Astrocyte (in vitro differentiated cells and primary cell): Measurements from ENCODE around the gene ABCA4. TPM values are rescaled to one million over a fixed set of nuclear protein-coding genes. Genes with fewer than 3 reads are reported as not detected.

ENCODE experiments used
- DNase-seq: peaks from one replicate; pipeline ENCODE4 v3.0.0-alpha.2; 2010; ENCODE audit warnings: low read depth
- FAIRE-seq: peaks from 2 replicates; lab custom pipeline; 2011; peaks lifted over from hg19 to GRCh38; lab: Jason Lieb, UNC
- H2AFZ ChIP-seq: 2 replicates; pipeline ENCODE4 v1.6.0; 2012; ENCODE audit warnings: low read depth, low read length, inconsistent platforms
- H3K27ac ChIP-seq: 2 replicates; pipeline ENCODE4 v1.5.1; 2011; ENCODE audit warnings: low read depth, low read length, inconsistent platforms
- H3K27me3 ChIP-seq: 2 replicates; pipeline ENCODE4 v1.6.0; 2011; ENCODE audit warnings: low read length, inconsistent platforms; ENCODE audit not compliant: insufficient read depth
- H3K36me3 ChIP-seq: 2 replicates; pipeline ENCODE4 v1.5.1; 2011; ENCODE audit warnings: low read length, inconsistent platforms; ENCODE audit not compliant: insufficient read depth
- H3K4me1 ChIP-seq: 2 replicates; pipeline ENCODE4 v1.5.1; 2011; ENCODE audit warnings: low read length, inconsistent platforms; ENCODE audit not compliant: insufficient read depth
- H3K4me2 ChIP-seq: 2 replicates; pipeline ENCODE4 v1.6.0; 2012; ENCODE audit warnings: low read length, inconsistent platforms
- H3K4me3 ChIP-seq: 2 replicates; pipeline ENCODE4 v1.5.1; 2011; ENCODE audit warnings: low read depth, mild to moderate bottlenecking, low read length, inconsistent platforms; ENCODE audit not compliant: insufficient read depth
- H3K79me2 ChIP-seq: 2 replicates; pipeline ENCODE4 v1.6.0; 2012; ENCODE audit warnings: mild to moderate bottlenecking, low read length, inconsistent platforms; ENCODE audit not compliant: insufficient read depth
- H3K9ac ChIP-seq: 2 replicates; pipeline ENCODE4 v1.6.0; 2012; ENCODE audit warnings: mild to moderate bottlenecking, low read length, inconsistent platforms
- H3K9me3 ChIP-seq: 2 replicates; pipeline ENCODE4 v1.5.1; 2012; ENCODE audit warnings: low read depth, mild to moderate bottlenecking, low read length, inconsistent platforms; ENCODE audit not compliant: insufficient read depth
- H4K20me1 ChIP-seq: 2 replicates; pipeline ENCODE4 v1.6.0; 2012; ENCODE audit warnings: low read length, inconsistent platforms; ENCODE audit not compliant: insufficient read depth
- H3K27ac Mint-ChIP-seq: one replicate; pipeline ENCODE4 v1.8.0; 2021; ENCODE audit warnings: mild to moderate bottlenecking, mixed read lengths; ENCODE audit not compliant: unreplicated experiment
- H3K27me3 Mint-ChIP-seq: one replicate; pipeline ENCODE4 v1.8.0; 2021; ENCODE audit warnings: low read depth, mixed read lengths; ENCODE audit not compliant: unreplicated experiment
- H3K36me3 Mint-ChIP-seq: one replicate; pipeline ENCODE4 v1.8.0; 2021; ENCODE audit warnings: low read depth, mixed read lengths; ENCODE audit not compliant: unreplicated experiment
- H3K4me1 Mint-ChIP-seq: one replicate; pipeline ENCODE4 v1.8.0; 2021; ENCODE audit warnings: low read depth, mixed read lengths; ENCODE audit not compliant: unreplicated experiment
- H3K4me3 Mint-ChIP-seq: one replicate; pipeline ENCODE4 v1.8.0; 2021; ENCODE audit warnings: mild to moderate bottlenecking, moderate library complexity, mixed read lengths; ENCODE audit not compliant: unreplicated experiment
- H3K9me3 Mint-ChIP-seq: one replicate; pipeline ENCODE4 v1.8.0; 2021; ENCODE audit warnings: mild to moderate bottlenecking, mixed read lengths; ENCODE audit not compliant: unreplicated experiment
- CTCF ChIP-seq: IDR thresholded peaks from 2 replicates; pipeline ENCODE4 v1.5.1; 2011; ENCODE audit warnings: low read depth, mild to moderate bottlenecking, inconsistent platforms, low read length, moderate library complexity; ENCODE audit not compliant: insufficient read depth
- EZH2 ChIP-seq: IDR thresholded peaks from 2 replicates; pipeline ENCODE4 v1.6.1; 2012; ENCODE audit warnings: mild to moderate bottlenecking, low read length, inconsistent platforms; ENCODE audit not compliant: insufficient read depth
- total RNA-seq: library from RNA; stranded (reverse); gene quantifications from 2 replicates; pipeline ENCODE4 v1.2.1, GENCODE V29; 2021

The ABCA4 gene
- total RNA-seq, 1 donor from 2014 or later, result 0.20 TPM

GRCh38 chr1:94146273-94146672 is 25.3 kb upstream of the ABCA4 start:
- Mint-ChIP-seq H3K27ac (no peak overlapping the region), H3K27me3 (no peaks in the 10 kb centered on the region), H3K36me3 (no peaks in the 10 kb centered on the region), H3K9me3 (no peaks in the 10 kb centered on the region), H3K4me1 (peaks cover 13% of the 10 kb centered on the region), H3K4me3 (no peak overlapping the region)
- Histone ChIP-seq H4K20me1 (no peaks in the 10 kb centered on the region), H3K27ac (no peak overlapping the region), H3K4me3 (no peak overlapping the region), H3K4me2 (no peak overlapping the region), H2AFZ (no peak overlapping the region), H3K9ac (no peak overlapping the region), H3K36me3 (no peaks in the 10 kb centered on the region), H3K4me1 (peaks cover 12% of the 10 kb centered on the region), H3K79me2 (no peaks in the 10 kb centered on the region), H3K27me3 (no peaks in the 10 kb centered on the region), H3K9me3 (no peaks in the 10 kb centered on the region)
- FAIRE-seq (no peak), DNase-seq (no peak)
- TF ChIP-seq EZH2 (no peak), CTCF (no peak)

- H3K36me3 ChIP-seq, result no peaks in the 10 kb centered on the region
- no peak for DNase-seq
- no peak overlapping the region for H3K9ac ChIP-seq
- Mint-ChIP-seq H3K27me3 (no peaks in the 10 kb centered on the region), H3K4me3 (no peak overlapping the region), H3K27ac (no peak overlapping the region), H3K4me1 (peaks cover 13% of the 10 kb centered on the region), H3K9me3 (no peaks in the 10 kb centered on the region), H3K36me3 (no peaks in the 10 kb centered on the region)
- H3K4me2 ChIP-seq, result no peak overlapping the region
- H3K4me3 ChIP-seq, result no peak overlapping the region
- no peaks in the 10 kb centered on the region for H3K9me3 ChIP-seq
- no peaks in the 10 kb centered on the region for H3K79me2 ChIP-seq
- no peak overlapping the region for H2AFZ ChIP-seq
- FAIRE-seq, result peak; percentile 59
- H3K4me1 ChIP-seq, result peaks cover 12% of the 10 kb centered on the region
- TF ChIP-seq CTCF, result no peak
- TF ChIP-seq EZH2, result no peak
- H3K27me3 ChIP-seq, result no peaks in the 10 kb centered on the region
- H4K20me1 ChIP-seq, result no peaks in the 10 kb centered on the region
- no peak overlapping the region for H3K27ac ChIP-seq
Measured at GRCh38 chr1:94144836-94145235, 23.9 kb upstream of the ABCA4 start.

- TF ChIP-seq EZH2, result no peak
- DNase-seq, result no peak
- Histone ChIP-seq H3K27ac (no peak overlapping the region), H3K9me3 (no peaks in the 10 kb centered on the region), H3K4me3 (no peak overlapping the region), H3K36me3 (no peaks in the 10 kb centered on the region), H3K4me2 (no peak overlapping the region), H3K4me1 (peaks cover 12% of the 10 kb centered on the region), H4K20me1 (no peaks in the 10 kb centered on the region), H3K27me3 (no peaks in the 10 kb centered on the region), H3K9ac (no peak overlapping the region), H2AFZ (no peak overlapping the region), H3K79me2 (no peaks in the 10 kb centered on the region)
- Mint-ChIP-seq H3K36me3 (no peaks in the 10 kb centered on the region), H3K4me3 (no peak overlapping the region), H3K27ac (no peak overlapping the region), H3K9me3 (peaks cover 7% of the 10 kb centered on the region), H3K27me3 (no peaks in the 10 kb centered on the region), H3K4me1 (peaks cover 13% of the 10 kb centered on the region)
- no peak for FAIRE-seq
Measured at GRCh38 chr1:94143809-94144176, 22.8 kb upstream of the ABCA4 start.
